Stimulated activated CD4-positive, alpha-beta T cell treated with anti-CD3 and anti-CD28 coated beads, Interleukin-15, amount 100 ng/mL, for 1 hour (primary cell): ENCODE data around the gene NCAPD2.

Experiments
- DNase-seq, 2 donors: peaks; one replicate each; pipeline ENCODE4 v3.0.0-alpha.2; 2020; ENCODE audit warnings: low read depth in 1 of 2, low spot score in 1 of 2

Gene NCAPD2

DNA sequence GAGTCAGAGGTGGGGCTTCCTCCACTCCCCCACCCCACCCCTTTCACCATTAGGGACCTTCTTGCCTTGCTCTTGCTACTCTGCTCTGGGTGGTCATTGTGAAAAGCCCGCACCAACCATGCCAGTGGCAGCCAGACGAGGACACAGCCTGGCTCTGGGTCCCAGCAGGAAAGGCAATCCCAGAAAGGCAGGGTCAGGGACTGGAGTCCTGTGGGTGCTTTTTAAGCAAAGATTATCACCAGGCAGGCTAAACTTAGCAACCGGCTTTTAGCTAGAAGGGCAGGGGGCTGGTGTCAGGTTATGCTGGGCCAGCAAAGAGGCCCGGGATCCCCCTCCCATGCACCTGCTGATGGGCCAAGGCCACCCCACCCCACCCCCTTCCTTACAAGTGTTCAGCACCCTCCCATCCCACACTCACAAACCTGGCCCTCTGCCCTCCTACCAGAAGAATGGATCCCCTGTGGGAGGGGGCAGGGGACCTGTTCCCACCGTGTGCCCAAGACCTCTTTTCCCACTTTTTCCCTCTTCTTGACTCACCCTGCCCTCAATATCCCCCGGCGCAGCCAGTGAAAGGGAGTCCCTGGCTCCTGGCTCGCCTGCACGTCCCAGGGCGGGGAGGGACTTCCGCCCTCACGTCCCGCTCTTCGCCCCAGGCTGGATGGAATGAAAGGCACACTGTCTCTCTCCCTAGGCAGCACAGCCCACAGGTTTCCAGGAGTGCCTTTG is 39.2 kb downstream of the NCAPD2 start:
- DNase-seq: no peak

- DNase-seq: no peak
These were observed 39.7 kb downstream of the NCAPD2 start for GRCh38 chr12:6533653-6533922.

DNA sequence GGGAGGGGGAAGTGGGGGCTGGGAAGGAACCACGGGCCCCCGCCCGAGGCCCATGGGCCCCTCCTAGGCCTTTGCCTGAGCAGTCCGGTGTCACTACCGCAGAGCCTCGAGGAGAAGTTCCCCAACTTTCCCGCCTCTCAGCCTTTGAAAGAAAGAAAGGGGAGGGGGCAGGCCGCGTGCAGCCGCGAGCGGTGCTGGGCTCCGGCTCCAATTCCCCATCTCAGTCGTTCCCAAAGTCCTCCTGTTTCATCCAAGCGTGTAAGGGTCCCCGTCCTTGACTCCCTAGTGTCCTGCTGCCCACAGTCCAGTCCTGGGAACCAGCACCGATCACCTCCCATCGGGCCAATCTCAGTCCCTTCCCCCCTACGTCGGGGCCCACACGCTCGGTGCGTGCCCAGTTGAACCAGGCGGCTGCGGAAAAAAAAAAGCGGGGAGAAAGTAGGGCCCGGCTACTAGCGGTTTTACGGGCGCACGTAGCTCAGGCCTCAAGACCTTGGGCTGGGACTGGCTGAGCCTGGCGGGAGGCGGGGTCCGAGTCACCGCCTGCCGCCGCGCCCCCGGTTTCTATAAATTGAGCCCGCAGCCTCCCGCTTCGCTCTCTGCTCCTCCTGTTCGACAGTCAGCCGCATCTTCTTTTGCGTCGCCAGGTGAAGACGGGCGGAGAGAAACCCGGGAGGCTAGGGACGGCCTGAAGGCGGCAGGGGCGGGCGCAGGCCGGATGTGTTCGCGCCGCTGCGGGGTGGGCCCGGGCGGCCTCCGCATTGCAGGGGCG is 40.2 kb downstream of the NCAPD2 start, which contains the start of gene GAPDH:
TSS of gene GAPDH (plus strand) at position 595 of the 772 bp plus-strand sequence. CDS start 316 bp downstream, outside the sequence.
- peak; percentile 72 to 81 for DNase-seq

- DNase-seq: no peak
These were observed 40.7 kb downstream of the NCAPD2 start for GRCh38 chr12:6534695-6534944.

- DNase-seq: peak; percentile 46 to 68
These were observed 41.2 kb downstream of the NCAPD2 start for GRCh38 chr12:6534945-6535696.

DNA sequence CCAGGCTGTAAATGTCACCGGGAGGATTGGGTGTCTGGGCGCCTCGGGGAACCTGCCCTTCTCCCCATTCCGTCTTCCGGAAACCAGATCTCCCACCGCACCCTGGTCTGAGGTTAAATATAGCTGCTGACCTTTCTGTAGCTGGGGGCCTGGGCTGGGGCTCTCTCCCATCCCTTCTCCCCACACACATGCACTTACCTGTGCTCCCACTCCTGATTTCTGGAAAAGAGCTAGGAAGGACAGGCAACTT is 41.7 kb downstream of the NCAPD2 start:
- no peak for DNase-seq

- no peak for DNase-seq
These were observed 42.3 kb downstream of the NCAPD2 start for GRCh38 chr12:6535960-6536847.

GRCh38 chr12:6536894-6537579 is 43.1 kb downstream of the NCAPD2 start:
- DNase-seq: no peak

DNA sequence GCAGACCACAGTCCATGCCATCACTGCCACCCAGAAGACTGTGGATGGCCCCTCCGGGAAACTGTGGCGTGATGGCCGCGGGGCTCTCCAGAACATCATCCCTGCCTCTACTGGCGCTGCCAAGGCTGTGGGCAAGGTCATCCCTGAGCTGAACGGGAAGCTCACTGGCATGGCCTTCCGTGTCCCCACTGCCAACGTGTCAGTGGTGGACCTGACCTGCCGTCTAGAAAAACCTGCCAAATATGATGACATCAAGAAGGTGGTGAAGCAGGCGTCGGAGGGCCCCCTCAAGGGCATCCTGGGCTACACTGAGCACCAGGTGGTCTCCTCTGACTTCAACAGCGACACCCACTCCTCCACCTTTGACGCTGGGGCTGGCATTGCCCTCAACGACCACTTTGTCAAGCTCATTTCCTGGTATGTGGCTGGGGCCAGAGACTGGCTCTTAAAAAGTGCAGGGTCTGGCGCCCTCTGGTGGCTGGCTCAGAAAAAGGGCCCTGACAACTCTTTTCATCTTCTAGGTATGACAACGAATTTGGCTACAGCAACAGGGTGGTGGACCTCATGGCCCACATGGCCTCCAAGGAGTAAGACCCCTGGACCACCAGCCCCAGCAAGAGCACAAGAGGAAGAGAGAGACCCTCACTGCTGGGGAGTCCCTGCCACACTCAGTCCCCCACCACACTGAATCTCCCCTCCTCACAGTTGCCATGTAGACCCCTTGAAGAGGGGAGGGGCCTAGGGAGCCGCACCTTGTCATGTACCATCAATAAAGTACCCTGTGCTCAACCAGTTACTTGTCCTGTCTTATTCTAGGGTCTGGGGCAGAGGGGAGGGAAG is 43.9 kb downstream of the NCAPD2 start:
- DNase-seq: peak; percentile 70 to 74

- DNase-seq: no peak
These were observed 44.8 kb downstream of the NCAPD2 start for GRCh38 chr12:6538420-6539313.

GRCh38 chr12:6539314-6539682 is 45.4 kb downstream of the NCAPD2 start:
- no peak for DNase-seq

DNA sequence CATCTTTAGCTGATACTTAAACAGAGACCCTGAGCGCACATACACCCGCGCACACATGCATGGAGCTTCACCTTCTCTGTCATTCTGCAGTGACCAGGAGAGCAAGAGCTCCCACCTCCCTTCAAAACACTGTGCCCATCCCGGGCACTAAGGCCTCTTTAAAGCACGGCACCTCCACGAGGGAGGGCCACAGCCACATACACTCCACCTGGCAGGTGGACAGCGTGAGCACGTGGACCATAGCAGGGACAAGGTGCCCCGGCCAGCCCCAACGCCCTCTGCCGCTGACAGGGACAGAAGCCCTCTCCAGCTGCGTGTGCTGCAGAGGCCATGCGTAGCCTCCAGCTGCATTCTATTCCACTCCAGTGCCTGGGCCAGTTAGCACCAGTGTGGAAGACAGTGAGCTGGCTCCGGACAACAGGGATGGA is 45.8 kb downstream of the NCAPD2 start:
- DNase-seq: no peak

- peak in 1 of 2 donors; percentile 39 for DNase-seq
These were observed 46.4 kb downstream of the NCAPD2 start for GRCh38 chr12:6540181-6540877.

- DNase-seq: no peak
These were observed 47.7 kb downstream of the NCAPD2 start for GRCh38 chr12:6541371-6542165.

DNA sequence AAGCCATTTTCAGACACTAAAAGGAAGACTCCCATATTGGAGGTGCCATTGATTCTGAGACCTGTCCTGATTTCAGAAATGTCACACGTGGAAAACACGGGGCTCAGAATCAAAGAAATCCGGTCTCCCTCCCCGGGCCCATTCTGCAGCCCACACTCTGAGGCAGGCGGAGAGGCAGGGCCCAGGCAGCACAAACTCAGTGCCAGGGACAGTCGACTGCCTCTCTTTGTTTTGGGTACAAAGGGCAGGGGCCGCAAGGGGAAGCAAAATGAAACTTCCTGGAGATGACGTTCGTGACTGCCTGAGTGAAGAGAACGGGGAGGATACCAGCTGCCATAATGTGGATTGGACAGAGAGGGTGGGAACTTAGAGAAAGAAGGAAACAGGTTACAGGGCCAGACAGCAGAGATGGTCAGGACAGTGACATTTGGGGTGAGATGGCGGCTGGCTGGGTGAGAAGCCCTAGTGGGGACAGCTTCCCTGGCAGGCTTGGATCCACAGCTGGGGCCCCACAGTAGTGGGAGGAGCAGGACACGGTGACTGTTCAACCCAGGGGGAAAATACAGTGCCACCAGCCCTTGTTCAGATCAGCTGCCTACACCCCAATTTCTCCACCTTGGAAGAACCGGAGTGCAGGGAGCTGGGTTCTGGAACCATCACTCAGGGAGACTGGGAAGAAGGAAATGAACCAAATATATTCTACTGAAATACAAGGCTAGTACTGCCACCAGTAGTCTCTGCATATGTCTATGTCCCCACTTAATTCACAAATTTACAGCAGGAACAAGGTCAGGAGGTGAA is 48.5 kb downstream of the NCAPD2 start:
- DNase-seq: no peak

- DNase-seq: no peak
These were observed 52.1 kb downstream of the NCAPD2 start for GRCh38 chr12:6546016-6546415.

DNA sequence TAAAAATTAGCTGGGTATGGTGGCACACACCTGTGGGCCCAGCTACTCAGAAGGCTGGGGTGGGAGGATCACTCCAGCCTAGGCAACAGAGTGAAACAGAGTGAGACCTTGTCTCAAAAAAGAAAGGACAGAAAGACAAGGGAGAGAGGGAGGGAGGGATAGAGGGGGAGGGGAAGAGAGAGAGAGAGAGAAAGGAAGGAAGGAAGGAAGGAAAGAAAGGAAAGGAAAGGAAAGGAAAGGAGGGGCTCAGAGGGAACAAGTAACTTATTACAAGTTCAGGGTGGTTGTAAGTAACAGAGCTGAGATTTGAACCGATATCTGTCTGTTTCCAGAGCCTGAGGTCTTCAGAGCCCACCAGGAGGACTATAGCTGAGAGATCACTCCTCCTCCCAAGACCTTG is 53.7 kb downstream of the NCAPD2 start:
- no peak for DNase-seq
